ENCODE results near the gene CIB2.

The CIB2 gene

GRCh38 chr15:78130466-78131294, 565 bp downstream of the CIB2 start:
- no peaks in the 10 kb centered on the region for H3K36me3 ChIP-seq
- H3K27ac ChIP-seq = peak overlapping the region; percentile 91; the same call in 1 of the 2 replicates
- peak overlapping the region; percentile 93; the same call in 1 of the 2 replicates for H3K9ac ChIP-seq
- peak overlapping the region; percentile 100 for H3K4me2 ChIP-seq
- H4K20me1 ChIP-seq = no peaks in the 10 kb centered on the region
- H3K9me3 ChIP-seq = no peaks in the 10 kb centered on the region
- no peaks in the 10 kb centered on the region for H3K27me3 ChIP-seq
- peak overlapping the region; percentile 86 for H3K4me3 ChIP-seq
- TF ChIP-seq Cebpa-rat (IDR thresholded peaks at IDR 0.05) = no peak
- H3K4me1 ChIP-seq = peaks cover 16% of the 10 kb centered on the region

DNA sequence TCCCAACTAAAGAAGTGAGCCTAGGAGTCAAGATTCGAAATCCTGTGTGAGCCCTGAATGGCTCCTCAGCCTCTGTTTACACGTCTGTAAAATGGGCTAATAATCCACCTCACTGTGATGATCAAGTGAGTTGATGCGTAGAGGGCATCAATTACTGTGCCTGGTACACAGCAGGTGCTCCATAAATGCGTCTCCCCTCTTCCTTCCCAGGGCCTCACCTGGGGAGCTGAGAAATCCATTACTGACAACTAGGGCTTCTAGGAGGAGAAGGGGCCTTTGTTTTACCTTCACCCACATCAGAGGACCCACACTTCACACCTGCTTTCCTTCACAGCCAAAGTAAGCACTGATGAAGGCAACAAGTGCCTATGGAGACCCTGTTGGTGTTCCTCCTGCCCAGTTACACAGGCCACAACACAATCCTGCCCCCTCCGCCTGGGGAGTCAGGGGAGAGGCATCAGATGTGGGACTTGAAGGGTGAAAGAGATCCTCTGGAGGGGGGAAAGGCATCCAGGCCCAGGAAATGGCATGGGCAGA, 1.4 kb downstream of the CIB2 start:
- H3K27me3 ChIP-seq = no peaks in the 10 kb centered on the region

DNA sequence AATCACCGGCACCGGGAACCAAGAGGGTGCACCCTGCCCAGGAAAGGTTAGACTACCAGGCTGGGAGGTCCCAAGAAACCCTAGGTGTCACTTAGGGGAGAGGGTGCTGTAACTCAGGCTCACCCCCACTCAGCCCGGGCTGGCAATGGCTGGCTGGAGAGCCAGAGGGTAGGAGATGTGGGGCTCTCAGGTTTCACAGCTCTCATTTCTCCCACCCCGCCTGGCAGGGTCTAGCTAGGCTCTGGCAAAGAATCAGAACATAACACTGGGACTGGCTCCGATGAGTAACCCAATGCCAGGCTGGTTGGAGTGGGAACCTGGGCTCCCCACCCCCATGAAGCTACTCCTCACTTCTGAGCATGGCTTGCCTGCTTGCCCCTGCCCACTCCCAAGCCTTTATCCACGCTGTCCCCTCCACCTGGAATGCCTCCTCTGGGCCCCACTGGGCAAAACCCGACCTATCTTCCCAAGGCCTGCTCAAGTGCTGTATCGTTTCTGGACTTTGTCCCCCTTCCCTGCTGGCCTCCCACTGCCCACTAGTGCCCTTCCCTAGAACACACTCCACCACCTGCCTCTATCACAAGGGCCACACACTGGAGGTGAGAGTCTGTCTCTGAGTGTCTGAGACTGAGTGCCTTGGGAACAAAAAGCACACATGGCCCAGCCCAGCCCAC, 2.0 kb downstream of the CIB2 start:
- H3K27ac ChIP-seq = no peak overlapping the region
- H3K9ac ChIP-seq = no peak overlapping the region

More for the DNA sequence above, 1.4 kb downstream of the CIB2 start:
- Histone ChIP-seq H3K4me1 (peaks cover 16% of the 10 kb centered on the region), H3K9me3 (no peaks in the 10 kb centered on the region), H3K27ac (no peak overlapping the region), H3K9ac (no peak overlapping the region), H4K20me1 (no peaks in the 10 kb centered on the region), H3K4me2 (no peak overlapping the region), H3K4me3 (no peak overlapping the region), H3K36me3 (no peaks in the 10 kb centered on the region)
- TF ChIP-seq Cebpa-rat (IDR thresholded peaks at IDR 0.05) = no peak

DNA sequence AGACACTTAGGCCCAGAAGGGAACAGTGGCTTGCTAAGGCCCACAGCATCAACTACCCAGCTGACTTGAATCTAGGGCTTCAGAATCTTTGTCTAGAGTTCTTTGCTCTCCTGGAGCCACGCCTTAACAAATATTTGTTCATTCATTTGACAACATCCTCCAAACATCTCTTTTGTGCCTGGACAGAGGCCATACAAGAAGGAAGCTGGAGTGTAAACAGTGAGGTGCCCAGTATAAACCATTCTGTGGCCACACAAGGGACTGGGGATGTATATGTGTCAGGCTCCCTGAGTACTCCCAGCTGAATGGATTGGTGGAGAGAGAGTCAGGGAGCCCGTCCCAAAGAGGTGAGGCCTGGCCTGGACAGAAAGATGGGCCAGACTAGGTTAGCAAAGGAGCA, 3.4 kb downstream of the CIB2 start:
- no peak overlapping the region for H3K4me2 ChIP-seq
- H4K20me1 ChIP-seq = no peaks in the 10 kb centered on the region
- no peaks in the 10 kb centered on the region for H3K36me3 ChIP-seq
- H3K4me3 ChIP-seq = no peak overlapping the region
- peaks cover 15% of the 10 kb centered on the region for H3K4me1 ChIP-seq
- H3K27ac ChIP-seq = no peak overlapping the region
- no peaks in the 10 kb centered on the region for H3K27me3 ChIP-seq
- H3K9me3 ChIP-seq = no peaks in the 10 kb centered on the region
- no peak overlapping the region for H3K9ac ChIP-seq
- no peak for TF ChIP-seq Cebpa-rat (IDR thresholded peaks at IDR 0.05)

More for the DNA sequence above, 2.0 kb downstream of the CIB2 start:
- H3K9me3 ChIP-seq = no peaks in the 10 kb centered on the region
- peaks cover 16% of the 10 kb centered on the region for H3K4me1 ChIP-seq
- no peaks in the 10 kb centered on the region for H3K36me3 ChIP-seq
- no peaks in the 10 kb centered on the region for H3K27me3 ChIP-seq
- no peak overlapping the region for H3K4me3 ChIP-seq
- no peak for TF ChIP-seq Cebpa-rat (IDR thresholded peaks at IDR 0.05)
- H3K4me2 ChIP-seq = no peak overlapping the region
- no peaks in the 10 kb centered on the region for H4K20me1 ChIP-seq

GRCh38 chr15:78125267-78125666, 6.0 kb downstream of the CIB2 start:
- Histone ChIP-seq H3K27ac (no peak overlapping the region), H3K4me1 (no peaks in the 10 kb centered on the region), H3K36me3 (no peaks in the 10 kb centered on the region), H3K27me3 (no peaks in the 10 kb centered on the region), H3K4me2 (no peak overlapping the region), H3K9me3 (no peaks in the 10 kb centered on the region), H4K20me1 (no peaks in the 10 kb centered on the region), H3K9ac (no peak overlapping the region), H3K4me3 (no peak overlapping the region)
- no peak for TF ChIP-seq Cebpa-rat (IDR thresholded peaks at IDR 0.05)

GRCh38 chr15:78120523-78120922, 10.7 kb downstream of the CIB2 start:
- no peaks in the 10 kb centered on the region for H3K9me3 ChIP-seq
- TF ChIP-seq Cebpa-rat (IDR thresholded peaks at IDR 0.05) = no peak
- no peak overlapping the region for H3K27ac ChIP-seq
- no peaks in the 10 kb centered on the region for H3K27me3 ChIP-seq
- H3K36me3 ChIP-seq = no peaks in the 10 kb centered on the region
- no peak overlapping the region for H3K4me2 ChIP-seq
- no peak overlapping the region for H3K4me3 ChIP-seq
- H3K4me1 ChIP-seq = no peaks in the 10 kb centered on the region
- H4K20me1 ChIP-seq = no peaks in the 10 kb centered on the region
- no peak overlapping the region for H3K9ac ChIP-seq

DNA sequence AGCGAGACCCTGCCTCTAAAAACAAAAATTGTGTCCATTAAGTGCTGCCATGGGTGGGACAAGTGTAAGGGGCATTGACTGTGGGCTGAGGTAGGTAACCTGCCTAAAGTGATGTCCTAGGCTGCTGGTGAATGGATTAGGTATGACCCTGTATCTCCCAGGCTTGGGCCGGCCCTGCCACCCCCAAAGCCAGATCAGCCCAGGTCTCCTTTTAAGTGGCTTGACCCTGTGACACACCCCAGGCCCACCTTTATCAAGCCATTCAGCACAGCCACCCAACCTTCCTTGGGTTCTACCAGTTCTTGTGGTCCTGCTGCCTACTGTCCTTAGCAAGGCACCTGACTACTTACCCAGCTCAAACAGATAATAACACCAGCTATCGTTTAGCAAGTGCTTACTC, 18.7 kb downstream of the CIB2 start:
- Histone ChIP-seq H3K4me2 (no peak overlapping the region), H3K36me3 (no peaks in the 10 kb centered on the region), H4K20me1 (no peaks in the 10 kb centered on the region), H3K27ac (no peak overlapping the region), H3K9ac (no peak overlapping the region), H3K4me3 (no peak overlapping the region), H3K9me3 (no peaks in the 10 kb centered on the region), H3K27me3 (no peaks in the 10 kb centered on the region), H3K4me1 (peaks cover 20% of the 10 kb centered on the region)
- no peak for TF ChIP-seq Cebpa-rat (IDR thresholded peaks at IDR 0.05)

DNA sequence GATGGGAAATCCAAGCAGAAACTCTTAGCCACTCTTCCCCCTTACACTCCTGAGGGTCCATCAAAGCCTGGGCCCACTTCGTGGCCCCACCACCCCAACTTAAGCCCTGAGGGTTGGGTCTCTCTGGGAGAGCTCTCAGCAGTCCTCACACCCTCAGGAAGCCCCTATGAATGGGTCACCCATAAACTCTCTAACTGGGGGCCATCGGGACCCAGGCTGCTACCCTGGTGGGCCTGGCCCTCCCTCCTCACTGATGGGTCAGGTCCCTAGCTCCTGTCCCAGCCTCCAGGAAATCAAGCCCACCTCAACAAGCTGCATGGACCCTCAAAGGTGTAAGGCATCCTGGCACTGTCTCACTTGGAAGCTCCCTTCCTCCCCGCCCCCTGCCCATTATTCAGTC, 19.5 kb downstream of the CIB2 start:
- no peak for TF ChIP-seq Cebpa-rat (IDR thresholded peaks at IDR 0.05)
- H3K4me1 ChIP-seq = peaks cover 20% of the 10 kb centered on the region
- H3K4me3 ChIP-seq = no peak overlapping the region
- no peaks in the 10 kb centered on the region for H3K36me3 ChIP-seq
- H3K27me3 ChIP-seq = no peaks in the 10 kb centered on the region
- no peak overlapping the region for H3K9ac ChIP-seq
- H3K27ac ChIP-seq = no peak overlapping the region
- H3K4me2 ChIP-seq = no peak overlapping the region
- H4K20me1 ChIP-seq = no peaks in the 10 kb centered on the region
- no peaks in the 10 kb centered on the region for H3K9me3 ChIP-seq

DNA sequence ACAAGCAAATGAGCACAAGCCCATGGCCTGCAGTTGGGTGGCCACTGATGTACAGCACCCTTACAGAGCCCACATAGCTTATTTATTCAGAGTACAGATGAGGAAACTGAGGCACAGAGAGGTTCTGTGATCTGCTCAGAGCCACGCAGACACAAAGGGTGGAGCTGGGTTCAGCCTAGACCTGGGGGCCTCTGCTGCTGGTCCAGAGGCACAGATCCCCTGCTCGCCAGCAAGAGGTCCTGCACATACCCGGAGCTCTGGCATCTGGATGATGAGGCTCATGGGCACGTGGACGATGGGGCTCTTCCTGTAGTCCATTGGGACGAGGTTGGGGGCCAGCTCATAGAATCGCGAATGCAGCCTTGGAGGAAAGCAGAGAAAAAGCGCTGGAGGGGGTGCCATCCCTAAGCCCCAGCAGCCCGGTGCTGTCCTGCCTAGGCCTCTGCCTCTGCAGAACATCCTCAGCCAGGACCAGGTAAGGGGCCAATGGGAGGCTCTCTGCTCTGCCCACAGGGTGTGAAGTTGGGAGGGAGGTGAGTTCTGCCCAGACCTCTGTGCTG, 20.2 kb downstream of the CIB2 start:
- Histone ChIP-seq H3K4me3 (no peak overlapping the region), H3K36me3 (no peaks in the 10 kb centered on the region), H3K27ac (no peak overlapping the region), H3K4me2 (no peak overlapping the region), H3K9ac (no peak overlapping the region), H3K4me1 (peaks cover 26% of the 10 kb centered on the region), H4K20me1 (no peaks in the 10 kb centered on the region), H3K27me3 (no peaks in the 10 kb centered on the region), H3K9me3 (no peaks in the 10 kb centered on the region)
- TF ChIP-seq Cebpa-rat (IDR thresholded peaks at IDR 0.05) = no peak

DNA sequence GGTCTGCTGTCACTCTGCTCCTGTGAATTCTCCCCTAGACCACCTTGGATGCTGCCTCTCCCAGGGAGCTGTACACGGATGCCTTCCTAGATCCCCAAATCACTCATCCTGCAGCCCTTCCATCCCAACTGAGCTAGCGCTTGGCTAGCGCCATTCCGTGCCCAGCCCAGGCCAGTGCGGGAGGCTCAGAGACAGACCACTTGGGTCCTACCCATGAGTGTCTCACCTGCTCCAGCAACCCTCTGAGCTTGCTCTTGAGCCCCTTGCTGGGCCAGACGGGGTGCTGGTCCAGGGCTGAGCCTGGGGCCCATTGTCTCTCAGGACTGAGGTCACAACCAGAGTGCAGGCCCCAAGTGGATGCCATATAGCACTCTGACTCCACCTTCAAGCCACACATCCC, 21.1 kb downstream of the CIB2 start:
- no peaks in the 10 kb centered on the region for H4K20me1 ChIP-seq

More for the DNA sequence above, 21.1 kb downstream of the CIB2 start:
- H3K27ac ChIP-seq = no peak overlapping the region
- TF ChIP-seq Cebpa-rat (IDR thresholded peaks at IDR 0.05) = no peak
- no peak overlapping the region for H3K4me2 ChIP-seq
- H3K9ac ChIP-seq = no peak overlapping the region
- no peaks in the 10 kb centered on the region for H3K36me3 ChIP-seq
- H3K27me3 ChIP-seq = no peaks in the 10 kb centered on the region
- H3K4me3 ChIP-seq = no peak overlapping the region
- H3K4me1 ChIP-seq = peaks cover 32% of the 10 kb centered on the region
- no peaks in the 10 kb centered on the region for H3K9me3 ChIP-seq

Data from BLaER1 (cell line).